Immature natural killer cell (primary cell): Measurements from ENCODE around the gene OBI1. TPM values are rescaled to one million over a fixed set of nuclear protein-coding genes. Genes with fewer than 3 reads are reported as not detected.
A peak's percentile ranks its signal among the peaks of the same experiment; 100 is the strongest.

Source experiments
- DNase-seq, 3 donors: peaks; one replicate each; pipeline ENCODE4 v3.0.0; 2022; ENCODE audit warnings: mixed read lengths in 1 of 3
- H3K27ac Mint-ChIP-seq, 6 donors: one replicate each; pipeline ENCODE4 v1.8.0; 2020; ENCODE audit warnings: mixed read lengths in 6 of 6, mild to moderate bottlenecking in 5 of 6, inconsistent platforms in 4 of 6, moderate library complexity in 3 of 6
- H3K27me3 Mint-ChIP-seq, 3 donors: one replicate each; pipeline ENCODE4 v1.8.0; 2020 to 2021; ENCODE audit warnings: low read depth in 3 of 3, mild to moderate bottlenecking in 3 of 3, mixed read lengths in 3 of 3, moderate library complexity in 3 of 3, inconsistent platforms in 1 of 3
- H3K36me3 Mint-ChIP-seq, 3 donors: one replicate each; pipeline ENCODE4 v1.8.0; 2020; ENCODE audit warnings: mixed read lengths in 3 of 3, inconsistent platforms in 2 of 3, mild to moderate bottlenecking in 2 of 3
- H3K4me1 Mint-ChIP-seq, 2 donors: one replicate each; pipeline ENCODE4 v1.8.0; 2020; ENCODE audit warnings: inconsistent platforms in 2 of 2, mild to moderate bottlenecking in 2 of 2, mixed read lengths in 2 of 2, moderate library complexity in 1 of 2
- H3K4me3 Mint-ChIP-seq, 5 donors: one replicate each; pipeline ENCODE4 v1.8.0; 2020; ENCODE audit warnings: mild to moderate bottlenecking in 5 of 5, mixed read lengths in 5 of 5, inconsistent platforms in 3 of 5, moderate library complexity in 3 of 5
- H3K9me3 Mint-ChIP-seq, 6 donors: one replicate each; pipeline ENCODE4 v1.8.0; 2020; ENCODE audit warnings: mild to moderate bottlenecking in 6 of 6, mixed read lengths in 6 of 6, inconsistent platforms in 4 of 6, moderate library complexity in 3 of 6
- polyA plus RNA-seq, 3 donors: library from polyadenylated mRNA; unstranded; fragments of 300-500 nt; fragmentation: Illumina TruSeq; gene quantifications; one replicate each; pipeline ENCODE4 v1.2.3, GENCODE V29; 2021

The OBI1 gene
- polyA plus RNA-seq, 3 donors from 2014 or later: 5.4 to 12.3 (median 7.4) TPM

- H3K4me3 Mint-ChIP-seq: peak overlapping the region in 2 of 5 donors; percentile 20 to 68
- peaks cover 42 to 59% (median 43%) of the 10 kb centered on the region in 3 donors for H3K27me3 Mint-ChIP-seq
- peaks cover 0 to 3% (median 0%) of the 10 kb centered on the region in 3 donors for H3K36me3 Mint-ChIP-seq
- H3K4me1 Mint-ChIP-seq: peaks cover 45 to 68% of the 10 kb centered on the region in 2 donors
- no peak for DNase-seq
- peaks cover 0 to 10% (median 1%) of the 10 kb centered on the region in 6 donors for H3K9me3 Mint-ChIP-seq
- no peak overlapping the region for H3K27ac Mint-ChIP-seq
Measured at GRCh38 chr13:78604782-78605611, 54.0 kb downstream of the OBI1 start.

GRCh38 chr13:78603240-78603957 lies 55.6 kb downstream of the OBI1 start, which contains the start of gene POU4F1:
TSS of gene POU4F1 (minus strand) at chr13:78603552. CDS start at chr13:78603326, 226 bp downstream.
- H3K36me3 Mint-ChIP-seq: peaks cover 0 to 3% (median 0%) of the 10 kb centered on the region in 3 donors
- peak in 2 of 3 donors; percentile 25 to 36 for DNase-seq
- H3K4me3 Mint-ChIP-seq: peak within 1 kb of the TSS; percentile 85 to 93 (median 91)
- H3K4me1 Mint-ChIP-seq: peaks cover 32 to 55% of the 10 kb centered on the region in 2 donors
- peak within 1 kb of the TSS in 4 of 6 donors; percentile 25 to 71 (median 44) for H3K27ac Mint-ChIP-seq
- peaks cover 0 to 22% (median 1%) of the 10 kb centered on the region in 6 donors for H3K9me3 Mint-ChIP-seq
- H3K27me3 Mint-ChIP-seq: peaks cover 45 to 67% (median 48%) of the 10 kb centered on the region in 3 donors

- peaks cover 0 to 3% (median 0%) of the 10 kb centered on the region in 3 donors for H3K36me3 Mint-ChIP-seq
- no peak for DNase-seq
- peaks cover 0 to 22% (median 1%) of the 10 kb centered on the region in 6 donors for H3K9me3 Mint-ChIP-seq
- H3K4me3 Mint-ChIP-seq: peak overlapping the region; percentile 85 to 93 (median 91)
- H3K27me3 Mint-ChIP-seq: peaks cover 44 to 67% (median 47%) of the 10 kb centered on the region in 3 donors
- peaks cover 28 to 49% of the 10 kb centered on the region in 2 donors for H3K4me1 Mint-ChIP-seq
- peak overlapping the region in 4 of 6 donors; percentile 25 to 71 (median 44) for H3K27ac Mint-ChIP-seq
Measured at GRCh38 chr13:78602561-78603239, 56.3 kb downstream of the OBI1 start.

- no peak for DNase-seq
- peaks cover 0 to 22% (median 1%) of the 10 kb centered on the region in 6 donors for H3K9me3 Mint-ChIP-seq
- H3K4me1 Mint-ChIP-seq: peaks cover 26 to 49% of the 10 kb centered on the region in 2 donors
- peaks cover 0 to 3% (median 0%) of the 10 kb centered on the region in 3 donors for H3K36me3 Mint-ChIP-seq
- H3K27ac Mint-ChIP-seq: peak overlapping the region in 2 of 6 donors; percentile 37 to 71
- H3K4me3 Mint-ChIP-seq: peak overlapping the region; percentile 85 to 93 (median 91)
- peaks cover 48 to 73% (median 54%) of the 10 kb centered on the region in 3 donors for H3K27me3 Mint-ChIP-seq
Measured at GRCh38 chr13:78601874-78602560, 56.9 kb downstream of the OBI1 start.

GRCh38 chr13:78601124-78601873 lies 57.7 kb downstream of the OBI1 start:
- H3K4me1 Mint-ChIP-seq: peaks cover 23 to 43% of the 10 kb centered on the region in 2 donors
- H3K36me3 Mint-ChIP-seq: peaks cover 0 to 3% (median 0%) of the 10 kb centered on the region in 3 donors
- peaks cover 51 to 67% (median 59%) of the 10 kb centered on the region in 3 donors for H3K27me3 Mint-ChIP-seq
- peaks cover 0 to 22% (median 1%) of the 10 kb centered on the region in 6 donors for H3K9me3 Mint-ChIP-seq
- no peak for DNase-seq
- peak overlapping the region; percentile 55 to 81 (median 74) for H3K4me3 Mint-ChIP-seq
- no peak overlapping the region for H3K27ac Mint-ChIP-seq

GRCh38 chr13:78600280-78600883 lies 58.6 kb downstream of the OBI1 start:
- DNase-seq: no peak
- Mint-ChIP-seq H3K4me1 (peaks cover 23 to 38% of the 10 kb centered on the region in 2 donors), H3K27ac (no peak overlapping the region), H3K9me3 (peaks cover 0 to 22% (median 1%) of the 10 kb centered on the region in 6 donors), H3K36me3 (peaks cover 0 to 3% (median 0%) of the 10 kb centered on the region in 3 donors), H3K4me3 (peak overlapping the region; percentile 55 to 81 (median 74)), H3K27me3 (peaks cover 49 to 67% (median 64%) of the 10 kb centered on the region in 3 donors)

GRCh38 chr13:78599645-78600279 lies 59.2 kb downstream of the OBI1 start:
- H3K27ac Mint-ChIP-seq: no peak overlapping the region

GRCh38 chr13:78598966-78599644 lies 59.9 kb downstream of the OBI1 start:
- Mint-ChIP-seq H3K4me3 (no peak overlapping the region), H3K36me3 (peaks cover 0 to 3% (median 0%) of the 10 kb centered on the region in 3 donors), H3K4me1 (peaks cover 22 to 32% of the 10 kb centered on the region in 2 donors), H3K9me3 (peaks cover 0 to 27% (median 3%) of the 10 kb centered on the region in 6 donors), H3K27ac (no peak overlapping the region), H3K27me3 (peaks cover 49 to 71% (median 59%) of the 10 kb centered on the region in 3 donors)
- no peak for DNase-seq

More at GRCh38 chr13:78599645-78600279, 59.2 kb downstream of the OBI1 start:
- H3K9me3 Mint-ChIP-seq: peaks cover 0 to 22% (median 3%) of the 10 kb centered on the region in 6 donors
- peaks cover 23 to 38% of the 10 kb centered on the region in 2 donors for H3K4me1 Mint-ChIP-seq
- DNase-seq: no peak
- H3K4me3 Mint-ChIP-seq: peak overlapping the region in 3 of 5 donors; percentile 50 to 81 (median 55)
- H3K27me3 Mint-ChIP-seq: peaks cover 45 to 72% (median 63%) of the 10 kb centered on the region in 3 donors
- H3K36me3 Mint-ChIP-seq: peaks cover 0 to 3% (median 0%) of the 10 kb centered on the region in 3 donors

- Mint-ChIP-seq H3K9me3 (peaks cover 0 to 27% (median 3%) of the 10 kb centered on the region in 6 donors), H3K27ac (no peak overlapping the region)
Measured at GRCh38 chr13:78598116-78598781, 60.7 kb downstream of the OBI1 start.

GRCh38 chr13:78597602-78597932 lies 61.4 kb downstream of the OBI1 start:
- H3K27ac Mint-ChIP-seq: no peak overlapping the region
- H3K36me3 Mint-ChIP-seq: no peaks in the 10 kb centered on the region
- H3K9me3 Mint-ChIP-seq: peaks cover 0 to 27% (median 3%) of the 10 kb centered on the region in 6 donors
- H3K4me1 Mint-ChIP-seq: peaks cover 13 to 22% of the 10 kb centered on the region in 2 donors
- H3K4me3 Mint-ChIP-seq: peak overlapping the region in 1 of 5 donors; percentile 31
- DNase-seq: no peak
- H3K27me3 Mint-ChIP-seq: peaks cover 46 to 65% (median 65%) of the 10 kb centered on the region in 3 donors

More at GRCh38 chr13:78598116-78598781, 60.7 kb downstream of the OBI1 start:
- Mint-ChIP-seq H3K27me3 (peaks cover 49 to 69% (median 61%) of the 10 kb centered on the region in 3 donors), H3K4me3 (peak overlapping the region in 1 of 5 donors; percentile 17), H3K4me1 (peaks cover 16 to 26% of the 10 kb centered on the region in 2 donors), H3K36me3 (no peaks in the 10 kb centered on the region)
- no peak for DNase-seq
